A549 (cell line): ENCODE measurements around the gene NRK. TPM values are rescaled to one million over a fixed set of nuclear protein-coding genes. Genes with fewer than 3 reads are reported as not detected.

Experiments
- ATAC-seq, 2 experiments: fragments of 200-7000 bp in 1 of 2; fragments of >200 bp in 1 of 2; cut with Nextera tagmentation in 1 of 2; cut with Tn5 transposase in 1 of 2; 3 replicates each; pipeline versions ENCODE4 v1.8.0 to v1.9.1; 2018 to 2020; ENCODE audit warnings: mild to moderate bottlenecking in 1 of 2, moderate library complexity in 1 of 2
- CTCF ChIA-PET: fragments of 300-600 bp; sonication (Branson Sonifier 250); formaldehyde crosslinking; extraction: SDS; loops from one replicate; lab custom pipeline; 2021; ENCODE audit warnings: antibody characterized with exemption, inconsistent platforms; lab: Yijun Ruan, JAX
- POLR2A ChIA-PET: fragments of 350-600 bp; formaldehyde crosslinking; extraction: SDS; loops from one replicate; lab custom pipeline; 2021; ENCODE audit warnings: antibody characterized with exemption, inconsistent platforms; lab: Yijun Ruan, JAX
- DNase-seq, 2 experiments: peaks; one replicate each; pipeline versions ENCODE4 v3.0.0 to v3.0.0-alpha.2; 2011 to 2016; ENCODE audit warnings: low read depth in 1 of 2, low spot score in 1 of 2
- FAIRE-seq: peaks from 2 replicates; lab custom pipeline; 2011; peaks lifted over from hg19 to GRCh38; lab: Jason Lieb, UNC
- H3K27ac ChIP-seq, 2 experiments: fragments of >200 bp; sonication (Bioruptor Twin); formaldehyde crosslinking; 3 replicates each; pipeline ENCODE4 v1.5.1; 2016 to 2017
- H3K4me1 ChIP-seq: fragments of >200 bp; sonication (Bioruptor Twin); formaldehyde crosslinking; 3 replicates; pipeline ENCODE4 v1.6.1; 2016
- H3K4me2 ChIP-seq: fragments of >200 bp; sonication (Bioruptor Twin); formaldehyde crosslinking; 3 replicates; pipeline ENCODE4 v1.6.1; 2016
- H3K4me3 ChIP-seq: fragments of >200 bp; sonication (Bioruptor Twin); formaldehyde crosslinking; 3 replicates; pipeline ENCODE4 v1.5.1; 2016
- H3K9me3 ChIP-seq: fragments of >200 bp; sonication (Bioruptor Twin); formaldehyde crosslinking; 3 replicates; pipeline ENCODE4 v1.6.1; 2016
- CBX2 ChIP-seq: fragments of 200-600 bp; sonication (generic); IDR thresholded peaks from 2 replicates; pipeline ENCODE4 v1.6.1; 2016; ENCODE audit warnings: low read depth, mild to moderate bottlenecking, borderline replicate concordance
- CHD2 ChIP-seq: fragments of 150-350 bp; IDR thresholded peaks from 2 replicates; pipeline ENCODE4 v1.6.1; 2014; ENCODE audit warnings: low read length; ENCODE audit not compliant: partially characterized antibody
- EHMT2 ChIP-seq: fragments of 200-600 bp; sonication (generic); IDR thresholded peaks from 2 replicates; pipeline ENCODE4 v1.6.1; 2016; ENCODE audit warnings: antibody characterized with exemption, low read depth, mild to moderate bottlenecking, moderate library complexity
- ELK1 ChIP-seq: fragments of 150-350 bp; IDR thresholded peaks from 2 replicates; pipeline ENCODE4 v1.6.1; 2014; ENCODE audit warnings: low read depth, mild to moderate bottlenecking, low read length
- EP300 ChIP-seq, 2 experiments: fragments of >200 bp; sonication (Bioruptor Twin); formaldehyde crosslinking; IDR thresholded peaks; 2 replicates in 1 of 2; 3 replicates in 1 of 2; pipeline ENCODE4 v1.6.1; 2016 to 2017
- ESRRA ChIP-seq: fragments of 150-350 bp; IDR thresholded peaks from 2 replicates; pipeline ENCODE4 v1.6.1; 2014; ENCODE audit warnings: mild to moderate bottlenecking, low read length, borderline replicate concordance
- FOSL2 ChIP-seq, 2 experiments: fragments of 450-650 bp in 1 of 2; fragments of >200 bp in 1 of 2; sonication (Bioruptor Twin) in 1 of 2; formaldehyde crosslinking; IDR thresholded peaks; 2 replicates each; pipeline versions ENCODE4 v1.5.0 to v1.6.1; 2016 to 2020; ENCODE audit warnings: mild to moderate bottlenecking in 1 of 2, moderate library complexity in 1 of 2
- FOXS1 ChIP-seq: fragments of 250-450 bp; sonication (Bioruptor Pico); IDR thresholded peaks from 2 replicates; pipeline ENCODE4 v1.5.0; 2020; ENCODE audit warnings: mild to moderate bottlenecking, moderate library complexity
- HDAC2 ChIP-seq: fragments of 200-600 bp; sonication (generic); IDR thresholded peaks from 2 replicates; pipeline ENCODE4 v1.6.1; 2016
- HEYL ChIP-seq: fragments of 250-450 bp; sonication (Bioruptor Pico); IDR thresholded peaks from 2 replicates; pipeline ENCODE4 v1.8.0; 2021; ENCODE audit warnings: mild to moderate bottlenecking, moderate library complexity
- HMGXB4 ChIP-seq: fragments of 250-450 bp; sonication (Bioruptor Pico); IDR thresholded peaks from 2 replicates; pipeline ENCODE4 v1.5.0; 2021; ENCODE audit warnings: mild to moderate bottlenecking, moderate library complexity, borderline replicate concordance
- HOXB13 ChIP-seq: fragments of 250-450 bp; sonication (Bioruptor Pico); IDR thresholded peaks from 2 replicates; pipeline ENCODE4 v1.5.0; 2020; ENCODE audit warnings: low read depth, mild to moderate bottlenecking, moderate library complexity
- KDM1A ChIP-seq: fragments of 200-600 bp; sonication (generic); IDR thresholded peaks from 2 replicates; pipeline ENCODE4 v1.6.1; 2016; ENCODE audit warnings: low read depth, mild to moderate bottlenecking
- KDM5A ChIP-seq: fragments of 200-600 bp; sonication (generic); IDR thresholded peaks from 2 replicates; pipeline ENCODE4 v1.6.1; 2016; ENCODE audit warnings: antibody characterized with exemption, mild to moderate bottlenecking
- MAX ChIP-seq: IDR thresholded peaks from 2 replicates; pipeline ENCODE4 v1.6.1; 2012
- POLR2A ChIP-seq: IDR thresholded peaks from 2 replicates; pipeline ENCODE4 v1.6.1; 2012; ENCODE audit warnings: mild to moderate bottlenecking, low read length
- POLR2AphosphoS2 ChIP-seq: conservative IDR thresholded peaks from 2 replicates; pipeline ENCODE4 v1.6.1; 2012; ENCODE audit warnings: low read length, improper control_type of control experiment, inconsistent platforms
- RFX5 ChIP-seq: fragments of 450-650 bp; IDR thresholded peaks from 2 replicates; pipeline ENCODE4 v1.7.1; 2014; ENCODE audit warnings: antibody characterized with exemption, mild to moderate bottlenecking, moderate library complexity
- SMC3 ChIP-seq: fragments of >200 bp; sonication (Bioruptor Twin); formaldehyde crosslinking; IDR thresholded peaks from 3 replicates; pipeline ENCODE4 v1.6.1; 2018; ENCODE audit warnings: inconsistent platforms
- SREBF2 ChIP-seq: fragments of 450-650 bp; IDR thresholded peaks from 2 replicates; pipeline ENCODE4 v1.6.1; 2014; ENCODE audit warnings: mild to moderate bottlenecking, moderate library complexity
- TFCP2L1 ChIP-seq: fragments of 250-450 bp; sonication (Bioruptor Pico); IDR thresholded peaks from 2 replicates; pipeline ENCODE4 v1.5.0; 2021; ENCODE audit warnings: mild to moderate bottlenecking
- TP53 ChIP-seq: fragments of 250-450 bp; sonication (Bioruptor Pico); IDR thresholded peaks from 2 replicates; pipeline ENCODE4 v1.5.0; 2021; ENCODE audit warnings: mild to moderate bottlenecking, moderate library complexity
- USF2 ChIP-seq: fragments of 450-650 bp; IDR thresholded peaks from 2 replicates; pipeline ENCODE4 v1.6.1; 2014; ENCODE audit warnings: antibody characterized with exemption
- ZC3H11A ChIP-seq: fragments of 450-650 bp; IDR thresholded peaks from 2 replicates; pipeline ENCODE4 v1.6.1; 2014; ENCODE audit warnings: antibody characterized with exemption, mild to moderate bottlenecking
- ZFP36 ChIP-seq: fragments of 450-650 bp; IDR thresholded peaks from 2 replicates; pipeline ENCODE4 v1.6.1; 2014; ENCODE audit warnings: borderline replicate concordance; ENCODE audit not compliant: partially characterized antibody
- WGBS: methylation state at CpG from one replicate; pipeline ENCODE4 v1.1.6; 2017; ENCODE audit errors: missing lambda C conversion rate; 5-methylcytosine and 5-hydroxymethylcytosine counted together
- polyA plus RNA-seq, 4 experiments: library from polyadenylated mRNA; depleted of rRNA in 3 of 4; stranded (reverse); fragments of >200 nt; fragmentation: RNase III in 1 of 4; extraction: RNeasy Plus Mini Kit Qiagen cat#74134 plus additional on column Dnase treatment in 1 of 4; gene quantifications; 2 replicates in 3 of 4; 3 replicates in 1 of 4; pipeline ENCODE4 v1.2.3, GENCODE V29; 2011 to 2017
- TF ChIP-seq, protein P1 (sequence below): fragments of >200 bp; sonication (Bioruptor Twin); formaldehyde crosslinking; IDR thresholded peaks from 3 replicates; pipeline ENCODE4 v1.6.1; 2016

NRK gene
- polyA plus RNA-seq, 2 of the 4 experiments (the other 2 are of a cell fraction): not detected

GRCh38 chrX:105894721-105895120 lies 72.4 kb downstream of the NRK start:
- DNase-seq (no peak), FAIRE-seq (no peak), ATAC-seq (no peak)
- no peaks in the 10 kb centered on the region for H3K9me3 ChIP-seq
- ChIA-PET POLR2A (no interaction called here), CTCF (no interaction called here)
- no peak overlapping the region for H3K4me2 ChIP-seq
- H3K27ac ChIP-seq: no peak overlapping the region
- no peak overlapping the region for H3K4me3 ChIP-seq
- no peak for TF ChIP-seq HEYL (CRISPR knock-in tag)
- no peak for TF ChIP-seq CBX2
- TF ChIP-seq ELK1: no peak
- no peak for TF ChIP-seq EP300 (IDR thresholded peaks at IDR 0.05)
- no peak for TF ChIP-seq SMC3
- no peak for TF ChIP-seq KDM1A
- TF ChIP-seq FOSL2 (IDR thresholded peaks at IDR 0.05): no peak
- no peak for TF ChIP-seq FOSL2 (CRISPR knock-in tag; IDR thresholded peaks at IDR 0.05)
- no peak for TF ChIP-seq MAX
- no peak for TF ChIP-seq ESRRA
- TF ChIP-seq POLR2A: no peak
- TF ChIP-seq, protein P1, sequence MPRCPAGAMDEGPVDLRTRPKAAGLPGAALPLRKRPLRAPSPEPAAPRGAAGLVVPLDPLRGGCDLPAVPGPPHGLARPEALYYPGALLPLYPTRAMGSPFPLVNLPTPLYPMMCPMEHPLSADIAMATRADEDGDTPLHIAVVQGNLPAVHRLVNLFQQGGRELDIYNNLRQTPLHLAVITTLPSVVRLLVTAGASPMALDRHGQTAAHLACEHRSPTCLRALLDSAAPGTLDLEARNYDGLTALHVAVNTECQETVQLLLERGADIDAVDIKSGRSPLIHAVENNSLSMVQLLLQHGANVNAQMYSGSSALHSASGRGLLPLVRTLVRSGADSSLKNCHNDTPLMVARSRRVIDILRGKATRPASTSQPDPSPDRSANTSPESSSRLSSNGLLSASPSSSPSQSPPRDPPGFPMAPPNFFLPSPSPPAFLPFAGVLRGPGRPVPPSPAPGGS: no peak
- H3K4me1 ChIP-seq: no peaks in the 10 kb centered on the region

- DNase-seq (no peak), ATAC-seq (no peak), FAIRE-seq (no peak)
- TF ChIP-seq HOXB13 (CRISPR knock-in tag): no peak
- no peak for TF ChIP-seq RFX5
- TF ChIP-seq FOXS1 (CRISPR knock-in tag): no peak
- no peak for TF ChIP-seq HMGXB4 (CRISPR knock-in tag)
- no peak for TF ChIP-seq ZC3H11A
- TF ChIP-seq USF2: no peak
- no peak for TF ChIP-seq KDM1A
- no peak for TF ChIP-seq HEYL (CRISPR knock-in tag)
- no peak for TF ChIP-seq EHMT2
- TF ChIP-seq CHD2: no peak
- TF ChIP-seq SREBF2: no peak
- TF ChIP-seq TFCP2L1 (CRISPR knock-in tag): no peak
- TF ChIP-seq TP53 (CRISPR knock-in tag): no peak
- TF ChIP-seq POLR2AphosphoS2: no peak
- TF ChIP-seq HDAC2: no peak
- no peak for TF ChIP-seq ZFP36
- TF ChIP-seq KDM5A: no peak
- no peak for TF ChIP-seq MAX
- CTCF ChIA-PET: no interaction called here
- POLR2A ChIA-PET: no interaction called here
- no peak overlapping the region for H3K27ac ChIP-seq
- no peak overlapping the region for H3K4me2 ChIP-seq
- H3K4me3 ChIP-seq: no peak overlapping the region
- 51% methylated on average over 6 of the region's 8 CpGs for WGBS
- H3K4me1 ChIP-seq: no peaks in the 10 kb centered on the region
- H3K9me3 ChIP-seq: no peaks in the 10 kb centered on the region
These were observed 87.2 kb downstream of the NRK start for GRCh38 chrX:105909576-105909975.
